ENCODE results near the gene UBN1. TPM values are rescaled to one million over a fixed set of nuclear protein-coding genes. Genes with fewer than 3 reads are reported as not detected.

The UBN1 gene
- total and polyA plus RNA-seq, 2 donors (not counting 3 experiments of a cell fraction or from before 2014, with no cell fraction given), result 26.0 to 44.8 TPM

DNA sequence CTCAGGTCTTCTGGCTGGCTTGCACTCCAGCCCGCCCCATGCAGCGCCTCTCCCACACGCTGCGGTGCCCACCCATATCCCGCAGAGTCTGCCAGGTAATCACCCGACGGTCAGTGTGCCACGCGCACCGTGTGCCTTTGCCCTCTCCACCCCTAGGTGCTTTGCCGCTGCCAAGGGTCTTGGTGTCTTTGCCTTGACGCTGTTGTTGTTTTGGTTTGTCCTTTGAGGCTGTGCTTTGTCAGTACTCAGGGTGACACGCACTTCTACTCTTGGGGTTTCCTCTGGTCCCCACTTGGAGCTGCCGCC lies 30.1 kb downstream of the UBN1 start:
- intact Hi-C loops (cut with micrococcal nuclease), result no loop called here
- no peak for FAIRE-seq
- Histone ChIP-seq H3K9me1 (replicated peaks; ENCODE audit: control insufficient read depth, extremely low read depth, insufficient read depth, low read length) (no peaks in the 10 kb centered on the region), H3K9me3 (replicated peaks; ENCODE audit: control insufficient read depth, insufficient read depth, low read length) (no peaks in the 10 kb centered on the region), H3K4me2 (ENCODE audit: insufficient read depth, low read length) (no peak overlapping the region), H2AFZ (ENCODE audit: low read depth, low read length) (no peak overlapping the region), H3K4me1 (ENCODE audit: control insufficient read depth, extremely low read depth, insufficient read depth, low read length) (no peaks in the 10 kb centered on the region), H3K79me2 (ENCODE audit: control insufficient read depth, insufficient read depth, low read length) (no peaks in the 10 kb centered on the region), H4K20me1 (replicated peaks; ENCODE audit: control insufficient read depth, extremely low read depth, insufficient read depth, low read length) (no peaks in the 10 kb centered on the region), H3K27ac (ENCODE audit: insufficient read depth, low read depth, low read length) (no peak overlapping the region), H3K27me3 (ENCODE audit: control insufficient read depth in 2 of 2, insufficient read depth in 2 of 2, low read length in 2 of 2) (no peaks in the 10 kb centered on the region), H3K9ac (replicated peaks; ENCODE audit: extremely low read depth, insufficient read depth, low read length) (no peak overlapping the region), H3K4me3 (replicated peaks in 1 of 3; ENCODE audit: insufficient read depth in 1 of 3, low read depth in 1 of 3, low read length in 3 of 3) (no peak overlapping the region), H3K36me3 (ENCODE audit: control insufficient read depth in 2 of 2, extremely low read depth in 1 of 2, insufficient read depth in 2 of 2, low read length in 2 of 2) (peaks cover 37 to 65% of the 10 kb centered on the region in 2 experiments)
- ChIA-PET CTCF (no interaction called here), POLR2A (no interaction called here)
- dilution Hi-C loops (cut with MboI; ENCODE audit: extremely low pct_ligation_motif_present, low sequenced_read_pairs), result no loop called here
- no peak for DNase-seq (ENCODE audit: low read depth, low spot score)
- no TSS peak for BruUV-seq (replicated peaks)
- TF ChIP-seq POLR2A (IDR thresholded peaks at IDR 0.05; ENCODE audit: low read depth, low read length) (no peak), GATA2 (IDR thresholded peaks at IDR 0.05; ENCODE audit: insufficient read depth, insufficient read length, low read depth, low read length) (no peak), MYC (IDR thresholded peaks at IDR 0.05; ENCODE audit: low read depth, low read length) (no peak), JUN (IDR thresholded peaks at IDR 0.05; ENCODE audit: borderline replicate concordance, insufficient read depth, insufficient read length, low read depth) (no peak), POLR2AphosphoS5 (IDR thresholded peaks at IDR 0.05; ENCODE audit: insufficient read depth, low read depth, low read length) (no peak), EZH2 (IDR thresholded peaks at IDR 0.05; ENCODE audit: borderline replicate concordance, low read depth, low read length, severe bottlenecking) (no peak), FOS (IDR thresholded peaks at IDR 0.05; ENCODE audit: borderline replicate concordance, insufficient read depth, low read length) (no peak)
- TF ChIP-seq, protein P1, sequence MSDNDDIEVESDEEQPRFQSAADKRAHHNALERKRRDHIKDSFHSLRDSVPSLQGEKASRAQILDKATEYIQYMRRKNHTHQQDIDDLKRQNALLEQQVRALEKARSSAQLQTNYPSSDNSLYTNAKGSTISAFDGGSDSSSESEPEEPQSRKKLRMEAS (IDR thresholded peaks at IDR 0.05; ENCODE audit: insufficient read depth, insufficient read length), result no peak
- TF ChIP-seq, protein P2, sequence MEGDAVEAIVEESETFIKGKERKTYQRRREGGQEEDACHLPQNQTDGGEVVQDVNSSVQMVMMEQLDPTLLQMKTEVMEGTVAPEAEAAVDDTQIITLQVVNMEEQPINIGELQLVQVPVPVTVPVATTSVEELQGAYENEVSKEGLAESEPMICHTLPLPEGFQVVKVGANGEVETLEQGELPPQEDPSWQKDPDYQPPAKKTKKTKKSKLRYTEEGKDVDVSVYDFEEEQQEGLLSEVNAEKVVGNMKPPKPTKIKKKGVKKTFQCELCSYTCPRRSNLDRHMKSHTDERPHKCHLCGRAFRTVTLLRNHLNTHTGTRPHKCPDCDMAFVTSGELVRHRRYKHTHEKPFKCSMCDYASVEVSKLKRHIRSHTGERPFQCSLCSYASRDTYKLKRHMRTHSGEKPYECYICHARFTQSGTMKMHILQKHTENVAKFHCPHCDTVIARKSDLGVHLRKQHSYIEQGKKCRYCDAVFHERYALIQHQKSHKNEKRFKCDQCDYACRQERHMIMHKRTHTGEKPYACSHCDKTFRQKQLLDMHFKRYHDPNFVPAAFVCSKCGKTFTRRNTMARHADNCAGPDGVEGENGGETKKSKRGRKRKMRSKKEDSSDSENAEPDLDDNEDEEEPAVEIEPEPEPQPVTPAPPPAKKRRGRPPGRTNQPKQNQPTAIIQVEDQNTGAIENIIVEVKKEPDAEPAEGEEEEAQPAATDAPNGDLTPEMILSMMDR (IDR thresholded peaks at IDR 0.05; ENCODE audit: extremely low read depth in 1 of 2, insufficient read depth in 1 of 2, low read depth in 1 of 2, low read length in 2 of 2), result no peak

Measured in endothelial cell of umbilical vein (primary cell).